Measurements from ENCODE around the gene CCDC74B. TPM values are rescaled to one million over a fixed set of nuclear protein-coding genes. Genes with fewer than 3 reads are reported as not detected.
"Not testable (repeated sequence)": the region's sequence is repeated elsewhere in the genome, so short reads cannot be mapped to it uniquely, and the experiment has no call there.

The CCDC74B gene
- total RNA-seq, 4 donors from 2014 or later: 0.31 to 4.4 (median 0.70) TPM

GRCh38 chr2:130186391-130186790 lies 41.5 kb upstream of the CCDC74B start:
- no peak for DNase-seq
- Histone ChIP-seq H3K27ac (no peak overlapping the region), H3K4me3 (no peak overlapping the region), H3K36me3 (peaks cover 0 to 46% (median 0%) of the 10 kb centered on the region in 3 donors), H3K4me1 (peaks cover 8 to 21% (median 11%) of the 10 kb centered on the region in 3 donors), H3K27me3 (no peaks in the 10 kb centered on the region), H3K9me3 (no peaks in the 10 kb centered on the region)
- 76 to 85% methylated on average over 3 of the region's 5 CpGs for WGBS, 2 donors
- intact Hi-C loops (cut with DNase I): loop anchor here (5.0 kb wide), 1 partner anchor 1301 kb away; no protein-coding TSS in a partner anchor
- TF ChIP-seq, protein P1, sequence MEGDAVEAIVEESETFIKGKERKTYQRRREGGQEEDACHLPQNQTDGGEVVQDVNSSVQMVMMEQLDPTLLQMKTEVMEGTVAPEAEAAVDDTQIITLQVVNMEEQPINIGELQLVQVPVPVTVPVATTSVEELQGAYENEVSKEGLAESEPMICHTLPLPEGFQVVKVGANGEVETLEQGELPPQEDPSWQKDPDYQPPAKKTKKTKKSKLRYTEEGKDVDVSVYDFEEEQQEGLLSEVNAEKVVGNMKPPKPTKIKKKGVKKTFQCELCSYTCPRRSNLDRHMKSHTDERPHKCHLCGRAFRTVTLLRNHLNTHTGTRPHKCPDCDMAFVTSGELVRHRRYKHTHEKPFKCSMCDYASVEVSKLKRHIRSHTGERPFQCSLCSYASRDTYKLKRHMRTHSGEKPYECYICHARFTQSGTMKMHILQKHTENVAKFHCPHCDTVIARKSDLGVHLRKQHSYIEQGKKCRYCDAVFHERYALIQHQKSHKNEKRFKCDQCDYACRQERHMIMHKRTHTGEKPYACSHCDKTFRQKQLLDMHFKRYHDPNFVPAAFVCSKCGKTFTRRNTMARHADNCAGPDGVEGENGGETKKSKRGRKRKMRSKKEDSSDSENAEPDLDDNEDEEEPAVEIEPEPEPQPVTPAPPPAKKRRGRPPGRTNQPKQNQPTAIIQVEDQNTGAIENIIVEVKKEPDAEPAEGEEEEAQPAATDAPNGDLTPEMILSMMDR (IDR thresholded peaks at IDR 0.05): no peak
- no peak for TF ChIP-seq POLR2A (IDR thresholded peaks at IDR 0.05)

- 85% methylated on average over 2 of the region's 4 CpGs for WGBS, 2 donors
- intact Hi-C loops (cut with DNase I): loop anchor here (5.0 kb wide), 1 partner anchor 1301 kb away; no protein-coding TSS in a partner anchor
- TF ChIP-seq, protein P1 (IDR thresholded peaks at IDR 0.05): no peak
- no peak for TF ChIP-seq POLR2A (IDR thresholded peaks at IDR 0.05)
These were observed 41.0 kb upstream of the CCDC74B start for GRCh38 chr2:130185896-130186295.

GRCh38 chr2:130185436-130185835 lies 40.5 kb upstream of the CCDC74B start:
- no peak for DNase-seq
- intact Hi-C loops (cut with DNase I): loop anchor here (5.0 kb wide), 1 partner anchor 1302 kb away; no protein-coding TSS in a partner anchor
- no peaks in the 10 kb centered on the region for H3K9me3 ChIP-seq

More at GRCh38 chr2:130185896-130186295, 41.0 kb upstream of the CCDC74B start:
- Histone ChIP-seq H3K9me3 (no peaks in the 10 kb centered on the region), H3K4me1 (peaks cover 11 to 23% (median 11%) of the 10 kb centered on the region in 3 donors), H3K27me3 (no peaks in the 10 kb centered on the region), H3K4me3 (no peak overlapping the region), H3K36me3 (peaks cover 0 to 41% (median 0%) of the 10 kb centered on the region in 3 donors), H3K27ac (no peak overlapping the region)
- no peak for DNase-seq

DNA sequence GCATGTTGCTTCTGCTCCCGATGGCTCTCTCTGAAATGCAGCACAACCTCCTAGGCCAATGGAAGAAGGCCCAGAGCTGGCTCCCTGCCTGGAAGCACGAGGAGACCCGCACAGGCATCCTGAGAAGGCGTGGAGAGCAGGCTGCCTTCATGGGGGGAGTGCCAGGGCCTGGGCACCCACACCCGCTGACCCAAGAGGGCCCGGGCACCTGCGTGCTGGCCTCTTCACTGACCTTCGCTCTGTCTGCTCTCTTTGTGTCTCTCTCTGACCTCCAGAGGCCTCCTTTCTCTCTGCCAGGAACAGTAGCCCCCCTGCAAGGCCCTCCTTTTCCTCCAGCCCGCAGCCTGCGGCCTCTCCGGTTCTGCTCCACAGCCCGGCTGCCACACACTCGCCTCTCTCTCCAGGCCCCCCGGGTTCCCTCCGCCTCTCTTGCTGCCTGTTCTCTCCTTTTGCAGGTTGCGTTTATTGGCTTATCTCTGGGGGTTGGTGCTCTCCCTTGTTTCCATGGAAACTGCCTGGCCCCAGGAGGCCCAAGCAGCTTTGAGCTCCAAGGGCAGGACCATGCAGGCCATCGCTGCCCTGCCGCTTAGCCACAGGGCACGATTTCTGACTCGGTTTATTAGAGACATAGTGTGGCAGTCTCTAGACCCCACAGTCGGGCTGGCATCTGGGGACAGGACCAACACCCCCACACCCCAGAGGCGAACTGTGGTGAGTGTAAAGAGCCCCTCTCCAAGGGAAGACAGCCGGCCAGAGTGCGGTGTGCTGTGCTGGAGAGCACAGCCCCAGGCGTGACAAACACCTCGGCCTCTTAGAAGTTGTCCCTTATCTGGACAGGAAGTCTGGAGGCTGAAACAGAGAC lies 38.8 kb upstream of the CCDC74B start:
- Histone ChIP-seq H3K27me3 (no peaks in the 10 kb centered on the region), H3K9me3 (no peaks in the 10 kb centered on the region), H3K4me3 (peak overlapping the region in 3 of 4 donors; percentile 74 to 96 (median 88)), H3K27ac (peak overlapping the region in 2 of 4 donors; percentile 88 to 98), H3K4me1 (peaks cover 19 to 38% (median 20%) of the 10 kb centered on the region in 3 donors), H3K36me3 (peaks cover 0 to 32% (median 0%) of the 10 kb centered on the region in 3 donors)
- TF ChIP-seq, protein P1 (IDR thresholded peaks at IDR 0.05): no peak
- TF ChIP-seq POLR2A (IDR thresholded peaks at IDR 0.05): no peak
- WGBS, 2 donors: 68 to 73% methylated on average over 15 to 17 of the region's 26 CpGs
- no peak for DNase-seq
- intact Hi-C loops (cut with DNase I): loop anchor here (5.0 kb wide), 1 partner anchor 159 kb away; the partner anchor contains the start of gene IMP4

More at GRCh38 chr2:130185436-130185835, 40.5 kb upstream of the CCDC74B start:
- Histone ChIP-seq H3K4me1 (peaks cover 15 to 28% (median 15%) of the 10 kb centered on the region in 3 donors), H3K27me3 (no peaks in the 10 kb centered on the region), H3K36me3 (peaks cover 0 to 36% (median 0%) of the 10 kb centered on the region in 3 donors), H3K27ac (no peak overlapping the region), H3K4me3 (no peak overlapping the region)
- TF ChIP-seq, protein P1 (IDR thresholded peaks at IDR 0.05): no peak
- no peak for TF ChIP-seq POLR2A (IDR thresholded peaks at IDR 0.05)
- 82 to 85% methylated on average over 9 to 10 of the region's 10 CpGs for WGBS, 2 donors

DNA sequence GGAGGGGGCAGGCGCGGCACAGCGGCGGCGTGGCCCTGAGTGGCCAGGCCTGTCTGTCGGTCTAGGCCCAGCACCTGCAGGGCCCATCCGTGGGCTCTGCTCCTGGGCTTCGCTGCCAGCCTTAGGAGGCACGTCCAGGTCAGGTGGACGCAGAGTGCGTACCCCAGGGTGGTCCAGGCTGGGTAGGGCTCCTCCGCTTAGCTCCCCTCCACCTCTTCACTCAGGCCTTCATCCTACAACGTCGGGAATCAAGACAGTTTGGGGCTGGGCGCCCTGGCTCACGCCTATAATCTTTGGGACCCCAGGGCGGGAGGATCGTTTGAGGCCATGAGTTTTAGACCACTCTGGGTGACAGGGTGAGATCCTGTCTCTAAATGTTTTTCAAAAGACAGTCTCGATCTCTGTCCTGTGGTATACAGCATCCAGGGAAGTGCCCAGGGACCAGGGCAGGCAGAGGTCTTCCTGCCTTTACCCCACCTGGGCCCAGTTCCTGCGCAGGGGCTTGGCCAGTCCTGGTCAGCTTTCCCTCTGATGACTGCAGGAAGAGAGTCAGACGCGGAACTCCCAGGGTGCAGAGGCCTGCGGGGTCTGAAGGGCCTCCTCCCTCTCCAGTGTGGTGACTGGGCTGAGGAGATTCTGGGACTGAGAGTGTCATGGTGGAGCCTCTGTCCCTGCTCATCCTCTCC lies 38.1 kb upstream of the CCDC74B start:
- H3K4me3 ChIP-seq: peak overlapping the region; percentile 74 to 96 (median 86)
- H3K27me3 ChIP-seq, DNase-seq, H3K9me3 ChIP-seq: not testable (repeated sequence)
- peaks cover 19 to 38% (median 20%) of the 10 kb centered on the region in 3 donors for H3K4me1 ChIP-seq
- intact Hi-C loops (cut with DNase I): loop anchor here (5.0 kb wide), 1 partner anchor 159 kb away; the partner anchor contains the start of gene IMP4
- peaks cover 0 to 24% (median 0%) of the 10 kb centered on the region in 3 donors for H3K36me3 ChIP-seq
- WGBS, 2 donors: 11 to 32% methylated on average over 7 of the region's 23 CpGs
- peak overlapping the region; percentile 44 to 98 (median 92) for H3K27ac ChIP-seq
